Measurements from ENCODE around the gene TPPP3.

DNA sequence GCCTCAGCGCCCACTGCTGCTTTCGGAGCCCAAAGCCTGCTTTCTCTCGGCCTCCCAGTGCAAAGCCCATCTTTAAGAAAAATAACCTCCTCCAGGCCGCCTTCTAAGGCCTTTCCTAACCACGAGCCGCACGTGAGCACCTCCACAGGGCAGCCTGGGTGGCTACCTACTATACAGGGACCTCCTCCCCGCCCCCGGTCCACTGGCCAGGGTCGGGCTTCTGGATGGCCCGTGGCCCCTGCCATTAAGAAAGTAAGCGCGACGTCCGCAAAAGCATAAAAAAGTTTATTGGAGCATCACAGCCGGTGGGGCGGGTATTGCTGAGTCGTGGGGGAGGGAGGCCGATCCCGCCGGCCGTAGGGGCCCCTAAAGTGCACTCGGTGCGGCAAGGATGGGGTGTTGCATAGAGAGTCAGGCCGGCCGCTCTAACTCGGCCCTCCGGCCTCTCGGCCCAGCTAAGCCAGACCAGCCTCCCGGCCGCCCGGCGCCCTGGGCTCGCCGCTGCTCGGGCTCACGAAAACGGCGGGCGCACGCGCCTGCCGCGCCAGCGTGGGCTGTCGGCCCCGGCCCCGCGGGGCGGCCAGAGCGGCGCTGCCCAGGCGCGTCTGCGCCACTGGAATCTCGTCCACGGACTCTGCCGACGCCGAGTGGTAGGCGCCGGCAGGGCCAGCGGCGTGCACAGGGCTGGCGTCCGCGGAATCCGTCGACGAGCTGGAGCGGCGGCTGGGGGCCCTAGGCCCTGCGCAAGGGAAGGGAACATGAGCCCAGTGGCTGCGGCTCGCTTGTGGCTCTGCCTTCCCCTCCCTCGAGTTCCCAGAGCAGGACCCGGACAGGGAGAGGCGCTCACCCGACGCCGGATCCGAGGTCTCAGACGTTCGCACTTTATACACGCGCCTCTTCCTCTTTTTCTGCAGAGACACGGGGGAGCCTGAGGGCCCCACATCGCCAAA lies 1.1 kb upstream of the TPPP3 start:
- TF ChIP-seq, protein P1, sequence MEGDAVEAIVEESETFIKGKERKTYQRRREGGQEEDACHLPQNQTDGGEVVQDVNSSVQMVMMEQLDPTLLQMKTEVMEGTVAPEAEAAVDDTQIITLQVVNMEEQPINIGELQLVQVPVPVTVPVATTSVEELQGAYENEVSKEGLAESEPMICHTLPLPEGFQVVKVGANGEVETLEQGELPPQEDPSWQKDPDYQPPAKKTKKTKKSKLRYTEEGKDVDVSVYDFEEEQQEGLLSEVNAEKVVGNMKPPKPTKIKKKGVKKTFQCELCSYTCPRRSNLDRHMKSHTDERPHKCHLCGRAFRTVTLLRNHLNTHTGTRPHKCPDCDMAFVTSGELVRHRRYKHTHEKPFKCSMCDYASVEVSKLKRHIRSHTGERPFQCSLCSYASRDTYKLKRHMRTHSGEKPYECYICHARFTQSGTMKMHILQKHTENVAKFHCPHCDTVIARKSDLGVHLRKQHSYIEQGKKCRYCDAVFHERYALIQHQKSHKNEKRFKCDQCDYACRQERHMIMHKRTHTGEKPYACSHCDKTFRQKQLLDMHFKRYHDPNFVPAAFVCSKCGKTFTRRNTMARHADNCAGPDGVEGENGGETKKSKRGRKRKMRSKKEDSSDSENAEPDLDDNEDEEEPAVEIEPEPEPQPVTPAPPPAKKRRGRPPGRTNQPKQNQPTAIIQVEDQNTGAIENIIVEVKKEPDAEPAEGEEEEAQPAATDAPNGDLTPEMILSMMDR (IDR thresholded peaks at IDR 0.05; ENCODE audit: low read depth, low read length): no peak
- no peak for TF ChIP-seq EZH2phosphoT487 (IDR thresholded peaks at IDR 0.05; ENCODE audit: low read depth)
